ENCODE results near the gene CDK14.

GRCh38 chr7:91196058-91196457 is 599.9 kb downstream of the CDK14 start:
- TF ChIP-seq EP300 (IDR thresholded peaks at IDR 0.05) (no peak), CTCF (IDR thresholded peaks at IDR 0.05) (no peak), POLR2A (IDR thresholded peaks at IDR 0.05) (no peak), POLR2AphosphoS5 (IDR thresholded peaks at IDR 0.05) (no peak)

Measured in upper lobe of left lung (tissue), 4 donors.